LNCaP clone FGC (cell line): Measurements from ENCODE around the gene LHFPL6.

ENCODE experiments used
- DNase-seq: peaks from one replicate; pipeline ENCODE4 v3.0.0-alpha.2; 2011; ENCODE audit warnings: low read depth
- H3K4me3 ChIP-seq: 2 replicates; pipeline ENCODE4 v1.5.1; 2011; ENCODE audit warnings: mild to moderate bottlenecking, low read depth, low read length, control low read depth
- CTCF ChIP-seq: IDR thresholded peaks from 2 replicates; pipeline ENCODE4 v1.5.1; 2012; ENCODE audit warnings: mild to moderate bottlenecking; ENCODE audit not compliant: control insufficient read depth, insufficient read depth; ENCODE audit errors: extremely low read depth

LHFPL6 gene

DNA sequence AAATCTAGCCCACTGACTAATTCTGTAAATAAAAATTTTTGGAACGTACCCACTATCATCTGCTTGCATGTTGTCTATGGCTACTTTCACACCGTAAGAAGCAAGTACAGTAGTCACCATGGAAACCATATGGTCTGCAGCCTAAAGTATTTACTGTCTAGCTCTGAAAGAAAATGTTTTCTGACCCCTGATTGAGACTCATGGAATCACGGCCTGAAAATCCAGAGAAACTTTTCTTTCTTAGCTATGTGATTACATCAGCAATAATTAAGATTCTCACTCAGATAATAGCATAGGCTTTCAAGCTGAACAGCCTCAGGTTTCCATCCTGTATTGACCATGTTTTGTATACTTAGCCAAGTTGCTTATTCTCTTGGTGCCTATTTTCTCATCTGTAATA, 300.2 kb downstream of the LHFPL6 start:
- no peak for TF ChIP-seq CTCF
- no peak overlapping the region for H3K4me3 ChIP-seq
- DNase-seq: no peak

DNA sequence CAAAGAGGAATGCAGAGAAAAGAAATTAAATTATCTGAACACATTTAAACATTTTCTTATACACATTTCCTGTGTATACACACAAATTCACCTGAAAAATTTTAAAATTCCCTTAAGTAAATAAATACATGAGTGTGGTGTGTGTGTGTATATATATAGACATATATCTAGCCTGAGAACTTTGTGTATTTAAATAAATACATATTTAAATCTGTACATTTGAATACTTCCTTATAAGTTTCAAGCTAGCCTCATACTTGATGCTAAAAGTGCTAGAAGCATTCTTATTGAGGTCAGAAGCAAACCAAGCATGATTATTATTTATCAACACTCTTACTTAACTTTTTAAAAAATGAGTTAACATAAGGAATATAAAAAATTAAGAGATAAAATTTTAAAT, 304.0 kb downstream of the LHFPL6 start:
- TF ChIP-seq CTCF: no peak

DNA sequence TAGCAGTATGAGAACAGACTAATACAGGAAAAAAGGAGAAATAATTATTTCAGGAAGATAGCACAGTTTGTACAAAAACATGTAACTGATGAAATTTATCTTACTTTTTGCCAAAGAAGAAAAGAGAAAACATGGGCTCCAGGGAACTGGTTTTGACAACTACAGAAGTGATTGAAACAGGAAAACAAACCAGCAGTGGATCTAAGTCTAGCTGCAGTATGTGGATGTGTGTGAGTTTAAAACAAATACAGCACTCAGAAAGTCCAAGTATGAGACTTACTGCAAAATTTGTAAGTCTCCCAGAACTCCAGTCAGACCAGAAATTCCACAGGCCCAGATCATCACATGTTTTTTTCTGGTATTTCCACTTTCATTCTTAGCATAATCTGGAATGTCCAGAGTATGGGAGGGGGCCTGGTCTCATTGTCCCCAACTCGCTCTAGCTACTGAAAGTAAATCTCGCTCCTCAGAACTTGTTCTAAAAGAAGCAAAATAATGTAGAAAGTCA, 305.3 kb downstream of the LHFPL6 start:
- no peak for DNase-seq
- H3K4me3 ChIP-seq: no peak overlapping the region
- no peak for TF ChIP-seq CTCF

More for the DNA sequence above, 304.0 kb downstream of the LHFPL6 start:
- H3K4me3 ChIP-seq: no peak overlapping the region
- no peak for DNase-seq

GRCh38 chr13:39297023-39297422, 306.0 kb downstream of the LHFPL6 start:
- H3K4me3 ChIP-seq: no peak overlapping the region
- no peak for TF ChIP-seq CTCF
- no peak for DNase-seq

GRCh38 chr13:39296193-39296592, 306.8 kb downstream of the LHFPL6 start:
- DNase-seq: no peak
- H3K4me3 ChIP-seq: no peak overlapping the region
- TF ChIP-seq CTCF: no peak
